Measurements from ENCODE around the gene CEP290. TPM values are rescaled to one million over a fixed set of nuclear protein-coding genes. Genes with fewer than 3 reads are reported as not detected.

The CEP290 gene
- total and polyA plus RNA-seq, 2 of the 13 experiments (the other 11 are each of a cell fraction or from before 2014, with no cell fraction given) = 2.4 to 10.8 TPM

- WGBS (ENCODE audit: low lambda C conversion rate) = 91% methylated on average over 1 of the region's 1 CpG
- H3K36me3 ChIP-seq (replicated peaks in 1 of 2; ENCODE audit: control insufficient read depth in 1 of 2, insufficient read depth in 2 of 2, low read length in 2 of 2) = peaks cover 5% of the 10 kb centered on the region in 2 experiments; a peak in 3 of 5 replicates
- no peak for TF ChIP-seq HOXA3 (CRISPR knock-in tag; IDR thresholded peaks at IDR 0.05)
- TF ChIP-seq ZNF232 (CRISPR knock-in tag; IDR thresholded peaks at IDR 0.05; ENCODE audit: borderline replicate concordance) = no peak
- no peak for TF ChIP-seq STAT6 (CRISPR knock-in tag; IDR thresholded peaks at IDR 0.05; ENCODE audit: borderline replicate concordance)
- no peak for TF ChIP-seq TCF12 (IDR thresholded peaks at IDR 0.05)
- no peak for TF ChIP-seq TCF12 (CRISPR knock-in tag; IDR thresholded peaks at IDR 0.05)
- no peak for TF ChIP-seq HNRNPH1 (optimal IDR thresholded peaks at IDR 0.05; ENCODE audit: low read depth, low read length)
- no peak for TF ChIP-seq ETV5 (CRISPR knock-in tag; IDR thresholded peaks at IDR 0.05; ENCODE audit: borderline replicate concordance)
- no peak for TF ChIP-seq ZBTB21 (CRISPR knock-in tag; IDR thresholded peaks at IDR 0.05)
- TF ChIP-seq PRPF4 (IDR thresholded peaks at IDR 0.05; ENCODE audit: low read depth, low read length, poor library complexity, severe bottlenecking) = no peak
- no peak for TF ChIP-seq JARID2 (CRISPR knock-in tag; IDR thresholded peaks at IDR 0.05; ENCODE audit: insufficient replicate concordance)
- TF ChIP-seq ZBTB44 (CRISPR knock-in tag; IDR thresholded peaks at IDR 0.05) = no peak
- no peak for TF ChIP-seq ZNF780A (CRISPR knock-in tag; IDR thresholded peaks at IDR 0.05)
- TF ChIP-seq ZNF501 (CRISPR knock-in tag; IDR thresholded peaks at IDR 0.05) = no peak
- no peak for TF ChIP-seq ZFYVE20 (CRISPR knock-in tag; IDR thresholded peaks at IDR 0.05; ENCODE audit: borderline replicate concordance, low read depth)
- no peak for TF ChIP-seq ZNF260 (CRISPR knock-in tag; IDR thresholded peaks at IDR 0.05; ENCODE audit: borderline replicate concordance, low read depth)
- TF ChIP-seq ZNF720 (CRISPR knock-in tag; IDR thresholded peaks at IDR 0.05) = no peak
- no peak for TF ChIP-seq ZNF414 (CRISPR knock-in tag; IDR thresholded peaks at IDR 0.05)
- no peak for TF ChIP-seq IRF1 (CRISPR knock-in tag; IDR thresholded peaks at IDR 0.05; ENCODE audit: low read depth)
- TF ChIP-seq ZBTB43 (CRISPR knock-in tag; conservative IDR thresholded peaks at IDR 0.05) = no peak
- TF ChIP-seq PHF8 (CRISPR knock-in tag; IDR thresholded peaks at IDR 0.05) = no peak
- intact Hi-C loops (cut with micrococcal nuclease; ENCODE audit: unreplicated experiment) = no loop called here
- no peaks in the 10 kb centered on the region for H3K4me1 ChIP-seq (ENCODE audit: insufficient read depth, low read length)
- no peak overlapping the region for H3K4me2 ChIP-seq (ENCODE audit: low read depth, low read length)
- H3K27ac ChIP-seq (ENCODE audit: extremely low read length, insufficient read depth, low read length) = no peak overlapping the region
- H3K9ac ChIP-seq (ENCODE audit: insufficient read depth, low read depth, low read length) = no peak overlapping the region
- H3K27me3 ChIP-seq (ENCODE audit: control insufficient read depth in 1 of 2, insufficient read depth in 2 of 2, low read length in 2 of 2) = no peaks in the 10 kb centered on the region
- H3K79me2 ChIP-seq (ENCODE audit: insufficient read depth, low read length) = no peaks in the 10 kb centered on the region
- no peak for FAIRE-seq
- in situ Hi-C loops (cut with HindIII; ENCODE audit: extremely low pct_ligation_motif_present, low pct_unique_long_range_greater_than_20kb) = no loop called here
- no peaks in the 10 kb centered on the region for H4K20me1 ChIP-seq (ENCODE audit: insufficient read depth, low read length)
- BruUV-seq (replicated peaks) = no TSS peak
- no peak overlapping the region for H2AFZ ChIP-seq (ENCODE audit: low read length)
- no peak for ATAC-seq
- DNase-seq (ENCODE audit: low spot score) = no peak
- H3K4me3 ChIP-seq (replicated peaks in 1 of 3; ENCODE audit: insufficient read depth in 1 of 3, low read depth in 2 of 3, low read length in 3 of 3) = no peak overlapping the region
- ChIA-PET POLR2A (no interaction called here), CTCF (ENCODE audit: low intra/inter-chr PET ratio, low total read pairs) (no interaction called here)
- H3K9me3 ChIP-seq (ENCODE audit: low read length) = no peaks in the 10 kb centered on the region
These were observed 24.3 kb upstream of the CEP290 start for GRCh38 chr12:88166179-88166578.
